ENCODE results near the gene PHLPP2. TPM values are rescaled to one million over a fixed set of nuclear protein-coding genes. Genes with fewer than 3 reads are reported as not detected.

PHLPP2 gene
- total RNA-seq, 2 donors from 2014 or later: 5.0 to 21.2 TPM

GRCh38 chr16:71762186-71762585 is 37.7 kb upstream of the PHLPP2 start:
- Histone ChIP-seq H3K36me3 (no peaks in the 10 kb centered on the region), H3K27ac (no peak overlapping the region), H3K4me3 (no peak overlapping the region), H3K4me1 (replicated peaks) (no peaks in the 10 kb centered on the region), H3K9me3 (no peaks in the 10 kb centered on the region), H3K27me3 (replicated peaks; ENCODE audit: insufficient read depth) (no peaks in the 10 kb centered on the region)
- 91% methylated on average over 2 of the region's 2 CpGs for WGBS
- intact Hi-C loops (cut with DNase I): no loop called here
- TF ChIP-seq CTCF (IDR thresholded peaks at IDR 0.05): no peak
- no peak for TF ChIP-seq POLR2A (IDR thresholded peaks at IDR 0.05)
- TF ChIP-seq POLR2AphosphoS5 (IDR thresholded peaks at IDR 0.05): no peak
- DNase-seq (ENCODE audit: low spot score): no peak

GRCh38 chr16:71761097-71761496 is 36.6 kb upstream of the PHLPP2 start:
- Histone ChIP-seq H3K36me3 (no peaks in the 10 kb centered on the region), H3K27me3 (replicated peaks; ENCODE audit: insufficient read depth) (no peaks in the 10 kb centered on the region), H3K4me1 (replicated peaks) (no peaks in the 10 kb centered on the region), H3K4me3 (no peak overlapping the region), H3K9me3 (no peaks in the 10 kb centered on the region), H3K27ac (no peak overlapping the region)
- intact Hi-C loops (cut with DNase I): no loop called here
- 98% methylated on average over 2 of the region's 2 CpGs for WGBS
- TF ChIP-seq POLR2AphosphoS5 (IDR thresholded peaks at IDR 0.05) (no peak), POLR2A (IDR thresholded peaks at IDR 0.05) (no peak), CTCF (IDR thresholded peaks at IDR 0.05) (no peak)
- no peak for DNase-seq (ENCODE audit: low spot score)

GRCh38 chr16:71758293-71758760 is 33.8 kb upstream of the PHLPP2 start:
- Histone ChIP-seq H3K4me1 (replicated peaks) (no peaks in the 10 kb centered on the region), H3K4me3 (no peak overlapping the region), H3K9me3 (no peaks in the 10 kb centered on the region), H3K36me3 (no peaks in the 10 kb centered on the region), H3K27ac (peak overlapping the region; percentile 28 to 50), H3K27me3 (replicated peaks; ENCODE audit: insufficient read depth) (no peaks in the 10 kb centered on the region)
- peak; percentile 87 for TF ChIP-seq POLR2AphosphoS5 (IDR thresholded peaks at IDR 0.05)
- no peak for TF ChIP-seq CTCF (IDR thresholded peaks at IDR 0.05)
- no peak for TF ChIP-seq POLR2A (IDR thresholded peaks at IDR 0.05)
- WGBS: 58% methylated on average over 5 of the region's 5 CpGs
- DNase-seq (ENCODE audit: low spot score): peak; percentile 67
- intact Hi-C loops (cut with DNase I): no loop called here

- H3K27ac ChIP-seq: no peak overlapping the region
- H3K4me3 ChIP-seq: no peak overlapping the region
- no peaks in the 10 kb centered on the region for H3K27me3 ChIP-seq (replicated peaks; ENCODE audit: insufficient read depth)
- TF ChIP-seq POLR2A (IDR thresholded peaks at IDR 0.05) (no peak), CTCF (IDR thresholded peaks at IDR 0.05) (no peak), POLR2AphosphoS5 (IDR thresholded peaks at IDR 0.05) (no peak)
- H3K4me1 ChIP-seq (replicated peaks): no peaks in the 10 kb centered on the region
- WGBS: 86% methylated on average over 2 of the region's 2 CpGs
- no peak for DNase-seq (ENCODE audit: low spot score)
- no peaks in the 10 kb centered on the region for H3K36me3 ChIP-seq
- intact Hi-C loops (cut with DNase I): no loop called here
- H3K9me3 ChIP-seq: no peaks in the 10 kb centered on the region
Measured at GRCh38 chr16:71754652-71755051, 30.2 kb upstream of the PHLPP2 start.

GRCh38 chr16:71754108-71754507 is 29.6 kb upstream of the PHLPP2 start:
- TF ChIP-seq CTCF (IDR thresholded peaks at IDR 0.05) (no peak), POLR2A (IDR thresholded peaks at IDR 0.05) (no peak), POLR2AphosphoS5 (IDR thresholded peaks at IDR 0.05) (no peak)
- no peaks in the 10 kb centered on the region for H3K4me1 ChIP-seq (replicated peaks)
- no peaks in the 10 kb centered on the region for H3K27me3 ChIP-seq (replicated peaks; ENCODE audit: insufficient read depth)
- DNase-seq (ENCODE audit: low spot score): no peak
- H3K9me3 ChIP-seq: no peaks in the 10 kb centered on the region
- H3K36me3 ChIP-seq: no peaks in the 10 kb centered on the region
- H3K27ac ChIP-seq: no peak overlapping the region
- no peak overlapping the region for H3K4me3 ChIP-seq
- intact Hi-C loops (cut with DNase I): no loop called here
